ENCODE results near the gene TMEM190. TPM values are rescaled to one million over a fixed set of nuclear protein-coding genes. Genes with fewer than 3 reads are reported as not detected.

Gene TMEM190
- total and polyA plus RNA-seq, 2 donors (not counting 3 experiments of a cell fraction or from before 2014, with no cell fraction given) = not detected

DNA sequence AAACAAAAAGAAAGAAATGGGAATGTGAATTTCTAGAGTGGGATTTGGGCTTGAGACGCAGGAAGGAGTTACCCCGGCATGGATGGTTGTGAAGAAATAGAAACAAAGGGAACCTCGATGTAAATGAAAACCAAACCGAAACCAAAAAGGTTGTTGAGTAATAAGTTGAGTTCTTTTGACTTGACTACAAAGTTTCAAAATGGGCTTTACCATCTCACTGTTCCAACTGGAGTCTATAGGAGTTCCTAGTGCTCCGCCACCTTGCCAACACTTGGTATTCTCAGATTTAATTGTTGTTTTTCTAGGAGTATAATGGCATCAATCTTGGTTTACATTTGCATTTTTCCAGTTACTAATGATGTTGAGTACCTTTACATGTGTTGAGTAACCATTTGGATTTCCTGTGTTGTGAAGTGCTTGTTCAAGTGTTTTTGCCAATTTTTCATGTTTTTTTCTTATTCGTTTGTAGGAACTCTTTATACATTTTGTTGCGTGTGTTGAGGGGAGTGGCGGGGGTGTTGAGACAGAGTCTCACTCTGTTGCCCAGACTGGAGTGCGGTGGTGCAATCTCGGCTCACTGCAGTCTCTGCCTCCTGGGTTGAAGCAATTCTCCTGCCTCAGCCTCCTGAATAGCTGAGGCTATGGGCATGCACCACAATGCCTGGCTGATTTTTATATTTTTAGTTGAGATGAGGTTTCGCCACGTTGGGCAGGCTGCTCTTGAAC, 21.7 kb downstream of the TMEM190 start:
- Histone ChIP-seq H3K9me1 (replicated peaks; ENCODE audit: control insufficient read depth, extremely low read depth, insufficient read depth, low read length) (no peaks in the 10 kb centered on the region), H3K27ac (ENCODE audit: insufficient read depth, low read depth, low read length) (no peak overlapping the region), H3K36me3 (ENCODE audit: control insufficient read depth in 2 of 2, extremely low read depth in 1 of 2, insufficient read depth in 2 of 2, low read length in 2 of 2) (peaks cover 17 to 18% of the 10 kb centered on the region in 2 experiments), H3K79me2 (ENCODE audit: control insufficient read depth, insufficient read depth, low read length) (peaks cover 18% of the 10 kb centered on the region), H3K9ac (replicated peaks; ENCODE audit: extremely low read depth, insufficient read depth, low read length) (no peak overlapping the region), H3K27me3 (ENCODE audit: control insufficient read depth in 2 of 2, insufficient read depth in 2 of 2, low read length in 2 of 2) (no peaks in the 10 kb centered on the region), H3K4me1 (ENCODE audit: control insufficient read depth, extremely low read depth, insufficient read depth, low read length) (no peaks in the 10 kb centered on the region), H3K4me3 (replicated peaks in 1 of 3; ENCODE audit: insufficient read depth in 1 of 3, low read depth in 1 of 3, low read length in 3 of 3) (no peak overlapping the region), H2AFZ (ENCODE audit: low read depth, low read length) (no peak overlapping the region), H4K20me1 (replicated peaks; ENCODE audit: control insufficient read depth, extremely low read depth, insufficient read depth, low read length) (no peaks in the 10 kb centered on the region), H3K9me3 (replicated peaks; ENCODE audit: control insufficient read depth, insufficient read depth, low read length) (no peaks in the 10 kb centered on the region), H3K4me2 (ENCODE audit: insufficient read depth, low read length) (no peak overlapping the region)
- POLR2A ChIA-PET = no interaction called here
- TF ChIP-seq EZH2 (IDR thresholded peaks at IDR 0.05; ENCODE audit: borderline replicate concordance, low read depth, low read length, severe bottlenecking) (no peak), JUN (IDR thresholded peaks at IDR 0.05; ENCODE audit: borderline replicate concordance, insufficient read depth, insufficient read length, low read depth) (no peak), GATA2 (IDR thresholded peaks at IDR 0.05; ENCODE audit: insufficient read depth, insufficient read length, low read depth, low read length) (no peak), MYC (IDR thresholded peaks at IDR 0.05; ENCODE audit: low read depth, low read length) (no peak), POLR2A (IDR thresholded peaks at IDR 0.05; ENCODE audit: low read depth, low read length) (no peak), POLR2AphosphoS5 (IDR thresholded peaks at IDR 0.05; ENCODE audit: insufficient read depth, low read depth, low read length) (no peak), FOS (IDR thresholded peaks at IDR 0.05; ENCODE audit: borderline replicate concordance, insufficient read depth, low read length) (no peak)
- TF ChIP-seq, protein P1, sequence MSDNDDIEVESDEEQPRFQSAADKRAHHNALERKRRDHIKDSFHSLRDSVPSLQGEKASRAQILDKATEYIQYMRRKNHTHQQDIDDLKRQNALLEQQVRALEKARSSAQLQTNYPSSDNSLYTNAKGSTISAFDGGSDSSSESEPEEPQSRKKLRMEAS (IDR thresholded peaks at IDR 0.05; ENCODE audit: insufficient read depth, insufficient read length) = no peak
- TF ChIP-seq, protein P2, sequence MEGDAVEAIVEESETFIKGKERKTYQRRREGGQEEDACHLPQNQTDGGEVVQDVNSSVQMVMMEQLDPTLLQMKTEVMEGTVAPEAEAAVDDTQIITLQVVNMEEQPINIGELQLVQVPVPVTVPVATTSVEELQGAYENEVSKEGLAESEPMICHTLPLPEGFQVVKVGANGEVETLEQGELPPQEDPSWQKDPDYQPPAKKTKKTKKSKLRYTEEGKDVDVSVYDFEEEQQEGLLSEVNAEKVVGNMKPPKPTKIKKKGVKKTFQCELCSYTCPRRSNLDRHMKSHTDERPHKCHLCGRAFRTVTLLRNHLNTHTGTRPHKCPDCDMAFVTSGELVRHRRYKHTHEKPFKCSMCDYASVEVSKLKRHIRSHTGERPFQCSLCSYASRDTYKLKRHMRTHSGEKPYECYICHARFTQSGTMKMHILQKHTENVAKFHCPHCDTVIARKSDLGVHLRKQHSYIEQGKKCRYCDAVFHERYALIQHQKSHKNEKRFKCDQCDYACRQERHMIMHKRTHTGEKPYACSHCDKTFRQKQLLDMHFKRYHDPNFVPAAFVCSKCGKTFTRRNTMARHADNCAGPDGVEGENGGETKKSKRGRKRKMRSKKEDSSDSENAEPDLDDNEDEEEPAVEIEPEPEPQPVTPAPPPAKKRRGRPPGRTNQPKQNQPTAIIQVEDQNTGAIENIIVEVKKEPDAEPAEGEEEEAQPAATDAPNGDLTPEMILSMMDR (IDR thresholded peaks at IDR 0.05; ENCODE audit: extremely low read depth in 1 of 2, insufficient read depth in 1 of 2, low read depth in 1 of 2, low read length in 2 of 2) = no peak
- DNase-seq (ENCODE audit: low read depth, low spot score) = no peak
- CTCF ChIA-PET = interaction anchor here (1.1 to 1.2 kb wide), 2 partner anchors 9 to 106 kb away, joined by 3 read pairs; partner anchors contain the start of gene UBE2S
- intact Hi-C loops (cut with micrococcal nuclease) = no loop called here
- dilution Hi-C loops (cut with MboI; ENCODE audit: extremely low pct_ligation_motif_present, low sequenced_read_pairs) = no loop called here
- BruUV-seq (replicated peaks) = no TSS peak
- FAIRE-seq = no peak

Data from endothelial cell of umbilical vein (primary cell).